Keratinocyte (primary cell): ENCODE results near the gene PCSK6. TPM values are rescaled to one million over a fixed set of nuclear protein-coding genes. Genes with fewer than 3 reads are reported as not detected.
"Not testable (repeated sequence)": the region's sequence is repeated elsewhere in the genome, so short reads cannot be mapped to it uniquely, and the experiment has no call there.

Source experiments
- DNase-seq: peaks from one replicate; pipeline ENCODE4 v3.0.0-alpha.2; 2011; ENCODE audit warnings: low read depth, missing footprints, low spot score
- FAIRE-seq: peaks from 2 replicates; lab custom pipeline; 2011; peaks lifted over from hg19 to GRCh38; lab: Jason Lieb, UNC
- H2AFZ ChIP-seq: 2 replicates; pipeline ENCODE4 v1.6.0; 2012; ENCODE audit warnings: low read length, control low read depth, inconsistent platforms; ENCODE audit not compliant: control insufficient read depth
- H3K27ac ChIP-seq: 2 replicates; pipeline ENCODE4 v1.5.1; 2011; ENCODE audit warnings: low read length; ENCODE audit not compliant: control insufficient read depth, insufficient read depth
- H3K27me3 ChIP-seq: 3 replicates; pipeline ENCODE4 v1.6.0; 2011; ENCODE audit warnings: low read length; ENCODE audit not compliant: control insufficient read depth, insufficient read depth; ENCODE audit errors: extremely low read depth
- H3K36me3 ChIP-seq, 2 experiments: 2 replicates in 1 of 2; 3 replicates in 1 of 2; pipeline ENCODE4 v1.5.1; 2011; ENCODE audit warnings: low read length in 2 of 2, mild to moderate bottlenecking in 1 of 2; ENCODE audit not compliant: control insufficient read depth in 2 of 2, insufficient read depth in 2 of 2; ENCODE audit errors: extremely low read depth in 1 of 2
- H3K4me1 ChIP-seq: 3 replicates; pipeline ENCODE4 v1.5.1; 2011; ENCODE audit warnings: low read length; ENCODE audit not compliant: control insufficient read depth, insufficient read depth; ENCODE audit errors: extremely low read depth
- H3K4me2 ChIP-seq: 3 replicates; pipeline ENCODE4 v1.6.0; 2011; ENCODE audit warnings: low read depth, low read length; ENCODE audit not compliant: control insufficient read depth, insufficient read depth; ENCODE audit errors: extremely low read depth
- H3K4me3 ChIP-seq, 3 experiments: fragments of 200-600 bp in 1 of 3; sonication (generic) in 1 of 3; 2 replicates in 2 of 3; 3 replicates in 1 of 3; pipeline ENCODE4 v1.5.1; 2011 to 2016; ENCODE audit warnings: low read length in 3 of 3, mild to moderate bottlenecking in 3 of 3, control low read depth in 2 of 3, inconsistent platforms in 1 of 3, low read depth in 1 of 3, mixed read lengths in 1 of 3, mixed run types in 1 of 3, moderate library complexity in 1 of 3; ENCODE audit not compliant: control insufficient read depth in 2 of 3, insufficient read depth in 2 of 3; ENCODE audit errors: extremely low read depth in 1 of 3
- H3K79me2 ChIP-seq: 2 replicates; pipeline ENCODE4 v1.6.0; 2012; ENCODE audit warnings: low read length; ENCODE audit not compliant: control insufficient read depth, insufficient read depth
- H3K9ac ChIP-seq: 3 replicates; pipeline ENCODE4 v1.6.0; 2011; ENCODE audit warnings: low read length; ENCODE audit not compliant: control insufficient read depth, insufficient read depth; ENCODE audit errors: extremely low read depth
- H3K9me1 ChIP-seq: 3 replicates; pipeline ENCODE4 v1.6.0; 2011; ENCODE audit warnings: low read length; ENCODE audit not compliant: control insufficient read depth, insufficient read depth; ENCODE audit errors: extremely low read depth
- H3K9me3 ChIP-seq: 2 replicates; pipeline ENCODE4 v1.5.1; 2012; ENCODE audit warnings: low read depth, low read length; ENCODE audit not compliant: control insufficient read depth
- H4K20me1 ChIP-seq: 3 replicates; pipeline ENCODE4 v1.6.0; 2011; ENCODE audit warnings: low read length; ENCODE audit not compliant: control insufficient read depth, insufficient read depth; ENCODE audit errors: extremely low read depth
- CTCF ChIP-seq, 3 experiments: IDR thresholded peaks in 1 of 3; conservative IDR thresholded peaks in 1 of 3; optimal IDR thresholded peaks in 1 of 3; 2 replicates in 2 of 3; 3 replicates in 1 of 3; pipeline versions ENCODE3 to v1.5.1; 2011; ENCODE audit warnings: low read length in 3 of 3, mild to moderate bottlenecking in 3 of 3, moderate library complexity in 2 of 3, control low read depth in 1 of 3, inconsistent platforms in 1 of 3; ENCODE audit not compliant: insufficient read depth in 2 of 3; ENCODE audit errors: extremely low read depth in 1 of 3
- EZH2 ChIP-seq: IDR thresholded peaks from one replicate; pipeline ENCODE4 v1.6.1; 2012; ENCODE audit warnings: inconsistent platforms, mild to moderate bottlenecking, low read length, moderate library complexity
- dilution Hi-C: fragments of 300-500 bp; cut with MboI; formaldehyde crosslinking; loops from one replicate; pipeline ENCODE4 v1.7.0; 2020; ENCODE audit warnings: low sequenced_read_pairs; ENCODE audit not compliant: extremely low pct_ligation_motif_present
- polyA plus RNA-seq, 5 experiments: library from polyadenylated mRNA; depleted of rRNA in 3 of 5; stranded (reverse) in 3 of 5; stranded (forward) in 1 of 5; unstranded in 1 of 5; fragments of >200 nt; gene quantifications; 1 replicate in 1 of 5; 2 replicates in 3 of 5; 3 replicates in 1 of 5; pipeline versions ENCODE4 v1.2.1 to v1.2.3, GENCODE V29; 2011 to 2012; ENCODE audit warnings: missing spikeins in 2 of 5, low read depth in 1 of 5, low replicate concordance in 1 of 5

Gene PCSK6
- polyA plus RNA-seq, 1 donor (not counting 4 experiments of a cell fraction or from before 2014, with no cell fraction given) = 3.1 TPM

- Histone ChIP-seq H3K79me2 (no peaks in the 10 kb centered on the region), H3K4me3 (no peak overlapping the region), H3K4me1 (no peaks in the 10 kb centered on the region), H2AFZ (no peak overlapping the region), H3K36me3 (peaks cover 0 to 3% of the 10 kb centered on the region in 2 experiments), H4K20me1 (no peaks in the 10 kb centered on the region), H3K9me3 (no peaks in the 10 kb centered on the region), H3K9ac (no peak overlapping the region), H3K27me3 (no peaks in the 10 kb centered on the region), H3K27ac (no peak overlapping the region), H3K4me2 (no peak overlapping the region), H3K9me1 (no peaks in the 10 kb centered on the region)
- no peak for TF ChIP-seq EZH2
- DNase-seq (no peak), FAIRE-seq (no peak)
- dilution Hi-C loops = no loop called here
Measured at GRCh38 chr15:101406036-101406435, 83.5 kb downstream of the PCSK6 start.

GRCh38 chr15:101404245-101404644 lies 85.3 kb downstream of the PCSK6 start:
- Histone ChIP-seq H3K79me2 (no peaks in the 10 kb centered on the region), H3K36me3 (peaks cover 0 to 3% of the 10 kb centered on the region in 2 experiments), H3K4me3 (no peak overlapping the region), H3K9ac (no peak overlapping the region), H4K20me1 (no peaks in the 10 kb centered on the region), H3K27me3 (no peaks in the 10 kb centered on the region), H3K9me1 (no peaks in the 10 kb centered on the region), H3K27ac (no peak overlapping the region), H2AFZ (no peak overlapping the region), H3K4me2 (no peak overlapping the region), H3K9me3 (no peaks in the 10 kb centered on the region), H3K4me1 (no peaks in the 10 kb centered on the region)
- no peak for TF ChIP-seq CTCF (optimal IDR thresholded peaks at IDR 0.05 in 1 of 3, IDR thresholded peaks at IDR 0.05 in 1 of 3, conservative IDR thresholded peaks at IDR 0.05 in 1 of 3; ENCODE audit: extremely low read depth in 1 of 3, insufficient read depth in 2 of 3, low read length in 3 of 3)
- FAIRE-seq (no peak), DNase-seq (no peak)
- dilution Hi-C loops = no loop called here

- H3K79me2 ChIP-seq, dilution Hi-C loops, DNase-seq, H3K27me3 ChIP-seq, H3K36me3 ChIP-seq, H3K27ac ChIP-seq, H2AFZ ChIP-seq, H3K4me3 ChIP-seq, FAIRE-seq, H3K4me2 ChIP-seq, H3K4me1 ChIP-seq, H3K9me3 ChIP-seq, H3K9ac ChIP-seq, H3K9me1 ChIP-seq, H4K20me1 ChIP-seq: not testable (repeated sequence)
Measured at GRCh38 chr15:101402883-101403282, 86.6 kb downstream of the PCSK6 start.
